GM12875 (cell line): ENCODE data around the gene CMTR1.
"Not testable (repeated sequence)": the region's sequence is repeated elsewhere in the genome, so short reads cannot be mapped to it uniquely, and the experiment has no call there.

Source experiments
- H3K4me3 ChIP-seq: one replicate; pipeline ENCODE4 v1.5.1; 2011; ENCODE audit warnings: low read depth, low read length, control low read depth
- TF ChIP-seq, protein P1 (sequence below): IDR thresholded peaks from 2 replicates; pipeline ENCODE4 v1.5.1; 2011; ENCODE audit warnings: low read depth, mild to moderate bottlenecking, control low read depth, inconsistent platforms, low read length, moderate library complexity, borderline replicate concordance; ENCODE audit not compliant: insufficient read depth

The CMTR1 gene

DNA sequence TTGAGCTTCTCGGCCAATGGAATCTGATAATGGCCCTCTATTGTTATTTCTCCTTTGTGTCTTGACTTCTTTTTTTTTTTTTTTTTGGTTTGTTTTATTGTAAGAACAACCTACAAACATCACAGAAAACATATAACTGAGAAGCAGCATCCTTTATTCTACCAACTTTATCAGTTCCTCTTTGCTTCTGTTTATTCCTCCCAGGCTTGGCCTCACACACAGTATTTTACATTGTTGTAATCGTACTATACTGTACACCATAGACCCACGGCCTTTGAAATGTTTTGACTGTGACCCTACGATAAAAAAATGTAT, 67.2 kb downstream of the CMTR1 start:
- TF ChIP-seq, protein P1, sequence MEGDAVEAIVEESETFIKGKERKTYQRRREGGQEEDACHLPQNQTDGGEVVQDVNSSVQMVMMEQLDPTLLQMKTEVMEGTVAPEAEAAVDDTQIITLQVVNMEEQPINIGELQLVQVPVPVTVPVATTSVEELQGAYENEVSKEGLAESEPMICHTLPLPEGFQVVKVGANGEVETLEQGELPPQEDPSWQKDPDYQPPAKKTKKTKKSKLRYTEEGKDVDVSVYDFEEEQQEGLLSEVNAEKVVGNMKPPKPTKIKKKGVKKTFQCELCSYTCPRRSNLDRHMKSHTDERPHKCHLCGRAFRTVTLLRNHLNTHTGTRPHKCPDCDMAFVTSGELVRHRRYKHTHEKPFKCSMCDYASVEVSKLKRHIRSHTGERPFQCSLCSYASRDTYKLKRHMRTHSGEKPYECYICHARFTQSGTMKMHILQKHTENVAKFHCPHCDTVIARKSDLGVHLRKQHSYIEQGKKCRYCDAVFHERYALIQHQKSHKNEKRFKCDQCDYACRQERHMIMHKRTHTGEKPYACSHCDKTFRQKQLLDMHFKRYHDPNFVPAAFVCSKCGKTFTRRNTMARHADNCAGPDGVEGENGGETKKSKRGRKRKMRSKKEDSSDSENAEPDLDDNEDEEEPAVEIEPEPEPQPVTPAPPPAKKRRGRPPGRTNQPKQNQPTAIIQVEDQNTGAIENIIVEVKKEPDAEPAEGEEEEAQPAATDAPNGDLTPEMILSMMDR, result no peak
- no peak overlapping the region for H3K4me3 ChIP-seq

DNA sequence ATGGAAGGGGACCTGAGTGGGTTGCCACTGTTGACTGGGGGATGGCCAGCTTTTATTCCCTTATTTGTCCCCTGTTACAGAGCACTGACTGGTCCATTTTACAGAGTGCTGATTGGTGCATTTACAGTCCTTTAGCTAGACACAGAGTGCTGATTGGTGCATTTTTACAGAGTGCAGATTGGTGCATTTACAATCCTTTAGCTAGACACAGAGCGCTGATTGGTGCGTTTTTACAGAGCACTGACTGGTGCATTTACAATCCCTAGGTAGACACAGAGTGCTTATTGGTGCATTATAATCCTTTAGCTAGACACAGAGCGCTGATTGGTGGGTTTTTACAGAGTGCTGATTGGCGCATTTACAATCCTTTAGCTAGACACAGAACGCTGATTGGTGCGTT, 67.9 kb downstream of the CMTR1 start:
- not testable (repeated sequence) for H3K4me3 ChIP-seq

DNA sequence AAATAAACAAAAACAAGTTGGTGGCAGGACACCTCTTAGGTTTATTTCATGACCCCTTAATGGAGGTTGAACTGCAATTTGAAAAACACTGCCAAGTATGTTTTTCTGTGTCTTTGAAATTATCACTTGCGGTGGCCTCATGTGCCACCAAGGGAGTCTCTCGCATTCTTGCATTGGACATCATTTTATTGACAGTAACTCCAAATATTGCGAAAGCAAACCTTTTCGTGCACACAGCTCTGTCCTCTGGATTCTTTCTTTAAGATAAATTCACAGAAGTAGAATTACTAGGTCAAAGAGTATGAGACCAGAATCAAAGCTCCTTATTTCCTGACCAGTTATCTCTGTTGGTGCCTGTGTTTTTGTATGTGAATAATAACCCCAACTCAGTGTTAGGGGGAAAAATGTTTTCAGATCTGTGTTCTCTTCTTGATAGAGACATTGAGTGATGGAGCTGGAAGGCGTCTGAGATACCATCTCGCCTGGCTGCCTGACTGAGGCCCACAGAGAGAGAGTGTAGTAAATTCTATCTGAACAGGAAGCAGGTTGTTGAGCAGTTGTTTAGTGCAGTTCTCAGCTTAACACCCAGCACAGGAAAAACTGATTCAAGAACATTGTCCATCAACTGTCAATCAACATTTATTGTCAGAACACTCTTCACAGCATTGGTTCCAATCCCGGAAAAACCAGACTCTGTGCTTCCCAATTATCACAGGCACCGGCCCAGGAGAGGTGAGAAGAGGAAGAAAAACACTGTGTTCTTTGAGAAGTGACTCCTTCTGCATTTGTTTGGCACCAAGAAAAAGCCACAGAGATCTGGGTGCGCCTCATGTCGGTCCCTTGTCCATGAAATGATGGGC, 68.8 kb downstream of the CMTR1 start:
- TF ChIP-seq, protein P1, result no peak
- H3K4me3 ChIP-seq, result no peak overlapping the region

DNA sequence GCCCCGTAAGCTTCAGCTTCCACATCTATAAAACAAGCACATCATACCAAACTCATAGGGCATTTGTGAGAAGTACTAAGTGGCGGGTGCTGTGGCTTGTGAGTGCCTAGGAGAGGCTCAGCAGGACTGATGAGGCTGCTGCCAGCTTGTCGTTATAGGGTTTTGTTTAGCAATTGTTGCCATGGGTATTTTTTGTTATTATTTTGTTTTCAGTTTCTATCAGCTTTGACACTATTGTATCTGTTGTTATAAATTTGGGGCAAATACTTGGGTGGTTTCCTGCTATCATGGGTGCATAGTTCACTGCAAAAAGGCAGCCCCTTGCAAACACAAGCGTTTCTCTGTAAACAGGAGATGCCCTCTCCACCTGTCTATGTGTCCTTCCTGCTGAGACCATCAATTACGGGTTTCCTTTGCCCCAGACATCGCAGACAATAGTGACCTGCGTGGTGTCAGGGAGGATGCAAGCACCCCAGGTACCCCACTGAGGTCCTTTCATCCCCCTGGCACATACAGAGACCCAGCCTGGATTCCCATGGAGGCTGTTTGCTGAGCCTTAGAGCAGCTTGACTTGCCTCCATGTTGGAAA, 69.8 kb downstream of the CMTR1 start:
- no peak overlapping the region for H3K4me3 ChIP-seq
- TF ChIP-seq, protein P1, result no peak

DNA sequence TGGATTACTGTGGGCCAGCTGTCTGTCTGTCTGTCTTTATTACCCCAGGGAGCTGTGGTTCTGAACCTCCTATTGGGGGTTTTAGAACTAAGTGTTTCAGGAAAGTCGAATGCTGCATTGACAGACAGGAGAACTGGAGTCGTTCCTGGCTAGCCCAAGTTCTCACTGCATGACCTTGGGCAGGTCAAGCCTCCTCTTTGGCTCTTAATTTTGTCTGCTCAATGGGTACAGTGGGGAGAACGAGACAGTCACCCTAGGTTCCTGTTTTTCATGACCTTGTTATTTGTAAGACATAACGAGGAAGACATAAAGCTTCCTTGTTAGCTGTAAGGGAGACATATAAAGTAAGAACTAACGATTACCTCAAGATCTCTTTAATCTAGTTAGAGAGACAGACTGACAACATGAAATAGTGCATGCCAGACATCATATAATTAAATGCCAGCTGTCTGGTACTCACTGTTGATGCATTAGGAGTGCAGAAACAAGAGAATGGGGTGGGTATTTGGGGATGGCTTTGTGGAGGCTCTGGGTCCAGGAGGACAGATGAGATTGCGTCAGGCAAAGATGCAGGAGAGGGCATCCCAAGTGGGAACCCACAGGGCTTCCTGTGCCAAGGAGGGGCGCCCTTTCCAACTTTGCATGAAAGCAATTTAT, 70.4 kb downstream of the CMTR1 start:
- no peak overlapping the region for H3K4me3 ChIP-seq
- TF ChIP-seq, protein P1, result no peak

DNA sequence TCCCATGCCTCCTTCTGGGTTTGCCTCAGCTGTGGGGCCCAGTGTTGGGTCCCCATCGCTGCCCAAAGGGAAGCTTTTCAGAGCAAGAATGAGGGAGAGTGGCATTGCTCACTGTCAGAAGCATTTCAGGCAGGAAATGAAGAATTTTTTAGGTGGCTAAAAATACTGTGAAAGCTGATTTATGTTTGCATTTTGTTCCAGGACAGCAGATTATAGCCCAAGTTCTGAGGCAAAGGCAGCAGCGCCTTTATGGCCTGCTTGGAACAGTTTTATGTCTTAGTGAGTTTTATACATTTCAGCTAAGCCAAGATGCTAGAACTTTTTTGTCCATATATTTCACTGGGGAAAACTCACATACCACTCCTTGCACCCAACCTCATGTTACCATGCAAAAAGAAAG, 71.0 kb downstream of the CMTR1 start:
- TF ChIP-seq, protein P1, result no peak
- H3K4me3 ChIP-seq, result no peak overlapping the region

DNA sequence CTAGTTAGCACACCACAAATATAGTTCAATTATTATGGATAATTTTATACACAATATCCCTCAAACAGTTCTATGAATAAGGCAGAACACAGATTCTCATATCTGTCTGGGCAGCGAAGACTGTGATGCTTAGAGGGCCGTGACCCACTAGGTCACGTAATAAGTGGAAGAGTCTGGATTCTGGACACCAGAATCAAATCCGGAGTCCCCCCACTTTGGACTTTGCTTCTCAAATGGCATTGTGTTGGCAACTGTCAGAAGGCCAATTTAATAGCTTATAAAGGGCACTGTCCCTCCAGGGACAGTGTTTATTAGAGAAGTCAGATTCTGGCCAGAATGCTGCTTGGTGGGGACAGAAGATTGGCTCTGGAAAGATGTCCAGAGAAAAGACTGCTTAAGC, 73.5 kb downstream of the CMTR1 start:
- TF ChIP-seq, protein P1, result no peak
- H3K4me3 ChIP-seq, result no peak overlapping the region
